B cell (primary cell): Measurements from ENCODE around the gene CTDP1. TPM values are rescaled to one million over a fixed set of nuclear protein-coding genes. Genes with fewer than 3 reads are reported as not detected.

Experiments used
- ATAC-seq: fragments of 200-7000 bp; cut with Tn5 transposase; one replicate; pipeline ENCODE4 v1.10.0; 2021; ENCODE audit warnings: low read depth, mild to moderate bottlenecking, moderate number of reproducible peaks, moderate library complexity
- CTCF ChIA-PET: fragments of 350-600 bp; sonication (Branson Sonifier 250); formaldehyde crosslinking; loops from one replicate; lab custom pipeline; 2021; ENCODE audit warnings: antibody characterized with exemption, inconsistent platforms; lab: Charles Lee
- POLR2A ChIA-PET: fragments of 350-600 bp; sonication (Branson Sonifier 250); formaldehyde crosslinking; loops from one replicate; lab custom pipeline; 2021; ENCODE audit warnings: antibody characterized with exemption; lab: Charles Lee
- DNase-seq: peaks from one replicate; pipeline ENCODE4 v3.0.0; 2013
- H2AFZ ChIP-seq: 2 replicates; pipeline ENCODE4 v1.6.1; 2012; ENCODE audit warnings: mild to moderate bottlenecking, low read depth, low read length; ENCODE audit not compliant: insufficient read depth, poor library complexity, severe bottlenecking
- H3K27ac ChIP-seq, 2 donors: 1 replicate in 1 of 2; 2 replicates in 1 of 2; pipeline ENCODE4 v1.5.1; 2012 to 2013; ENCODE audit warnings: low read length in 2 of 2, mild to moderate bottlenecking in 2 of 2, moderate library complexity in 1 of 2
- H3K27me3 ChIP-seq, 4 experiments: fragments of 200-600 bp in 1 of 4; sonication (generic) in 1 of 4; replicated peaks in 1 of 4; 1 replicate in 2 of 4; 2 replicates in 2 of 4; pipeline versions ENCODE4 v1.6.1 to v1.7.0; 2013 to 2016; ENCODE audit warnings: low read length in 3 of 4, mild to moderate bottlenecking in 2 of 4, mixed read lengths in 1 of 4, moderate library complexity in 1 of 4; ENCODE audit not compliant: insufficient read depth in 4 of 4, control insufficient read depth in 3 of 4; ENCODE audit errors: control extremely low read depth in 1 of 4
- H3K36me3 ChIP-seq, 2 experiments: replicated peaks in 1 of 2; 1 replicate in 1 of 2; 2 replicates in 1 of 2; pipeline versions ENCODE4 v1.6.1 to v1.7.1; 2013; ENCODE audit warnings: low read length in 1 of 2; ENCODE audit not compliant: insufficient read depth in 2 of 2, control insufficient read depth in 1 of 2; ENCODE audit errors: control extremely low read depth in 1 of 2, extremely low read depth in 1 of 2
- H3K4me1 ChIP-seq, 2 donors: fragments of 200-600 bp in 1 of 2; sonication (generic) in 1 of 2; 1 replicate in 1 of 2; 2 replicates in 1 of 2; pipeline versions ENCODE4 v1.5.1 to v1.6.1; 2013 to 2017; ENCODE audit warnings: low read length in 2 of 2; ENCODE audit not compliant: control insufficient read depth in 2 of 2, insufficient read depth in 2 of 2
- H3K4me2 ChIP-seq: replicated peaks from 2 replicates; pipeline ENCODE3; 2012; ENCODE audit warnings: mild to moderate bottlenecking, low read depth, low read length; ENCODE audit not compliant: poor library complexity, severe bottlenecking
- H3K4me3 ChIP-seq, 5 experiments: fragments of 200-600 bp in 1 of 5; sonication (generic) in 1 of 5; 1 replicate in 3 of 5; 2 replicates in 2 of 5; pipeline versions ENCODE4 v1.5.1 to v1.7.0; 2011 to 2016; ENCODE audit warnings: low read length in 4 of 5, mild to moderate bottlenecking in 4 of 5, low read depth in 2 of 5, control low read depth in 1 of 5, moderate library complexity in 1 of 5; ENCODE audit not compliant: insufficient read depth in 1 of 5; ENCODE audit errors: control extremely low read depth in 1 of 5, extremely low read depth in 1 of 5
- H3K79me2 ChIP-seq: fragments of 200-600 bp; sonication (generic); one replicate; pipeline ENCODE4 v1.6.0; 2016; ENCODE audit warnings: low read length; ENCODE audit not compliant: control insufficient read depth, insufficient read depth
- H3K9ac ChIP-seq: fragments of 200-600 bp; sonication (generic); 2 replicates; pipeline ENCODE4 v1.6.1; 2017; ENCODE audit warnings: mild to moderate bottlenecking, low read length, moderate library complexity
- H3K9me3 ChIP-seq, 3 donors: one replicate each; pipeline versions ENCODE4 v1.6.1 to v1.7.1; 2013; ENCODE audit warnings: low read length in 2 of 3; ENCODE audit not compliant: control insufficient read depth in 2 of 3, insufficient read depth in 1 of 3; ENCODE audit errors: control extremely low read depth in 1 of 3
- H4K20me1 ChIP-seq: 2 replicates; pipeline ENCODE4 v1.6.0; 2012; ENCODE audit warnings: mild to moderate bottlenecking, low read length; ENCODE audit not compliant: insufficient read depth, control insufficient read depth, poor library complexity, severe bottlenecking
- H3K27ac Mint-ChIP-seq: one replicate; pipeline ENCODE4 v1.8.0; 2021; ENCODE audit warnings: mixed read lengths
- H3K27me3 Mint-ChIP-seq: one replicate; pipeline ENCODE4 v1.8.0; 2021; ENCODE audit warnings: mixed read lengths
- H3K4me1 Mint-ChIP-seq: one replicate; pipeline ENCODE4 v1.8.0; 2021; ENCODE audit warnings: mixed read lengths
- H3K4me3 Mint-ChIP-seq: one replicate; pipeline ENCODE4 v1.8.0; 2021; ENCODE audit warnings: mixed read lengths
- H3K9me3 Mint-ChIP-seq: one replicate; pipeline ENCODE4 v1.8.0; 2022; ENCODE audit warnings: mixed read lengths; ENCODE audit not compliant: insufficient read depth
- CTCF ChIP-seq: fragments of 200-600 bp; IDR thresholded peaks from one replicate; pipeline ENCODE4 v1.8.0; 2022; ENCODE audit warnings: antibody characterized with exemption, mild to moderate bottlenecking
- EZH2 ChIP-seq: IDR thresholded peaks from 2 replicates; pipeline ENCODE4 v1.6.1; 2012; ENCODE audit warnings: borderline replicate concordance, low read depth, mild to moderate bottlenecking, moderate library complexity, low read length; ENCODE audit not compliant: insufficient read depth, poor library complexity, severe bottlenecking
- WGBS: methylation state at CpG from one replicate; pipeline ENCODE4 v1.1.5; 2013; ENCODE audit warnings: missing lambda C conversion rate; ENCODE audit not compliant: insufficient coverage; 5-methylcytosine and 5-hydroxymethylcytosine counted together
- intact Hi-C: fragments of 100-400 bp; cut with micrococcal nuclease; formaldehyde crosslinking; loops from one replicate; pipeline ENCODE4 v1.10.0; 2022
- polyA plus RNA-seq: library from polyadenylated mRNA; depleted of rRNA; stranded (reverse); fragments of >200 nt; gene quantifications from 2 replicates; pipeline ENCODE4 v1.2.3, GENCODE V29; 2012
- total RNA-seq, 2 donors: library from RNA; stranded (reverse); fragments of 120-200 nt in 1 of 2; gene quantifications; 1 replicate in 1 of 2; 2 replicates in 1 of 2; pipeline versions ENCODE4 v1.2.3 to v1.2.4, GENCODE V29; 2013 to 2022

The CTDP1 gene
- total and polyA plus RNA-seq, 2 donors (not counting 1 experiment from before 2014, with no cell fraction given), result 14.3 to 33.3 TPM

- Histone ChIP-seq H3K27me3 (peaks cover 0 to 7% (median 0%) of the 10 kb centered on the region in 4 experiments), H3K27ac (no peak overlapping the region), H3K4me2 (no peak overlapping the region), H3K9me3 (peaks cover 0 to 28% (median 10%) of the 10 kb centered on the region in 3 donors), H4K20me1 (no peaks in the 10 kb centered on the region), H3K9ac (no peak overlapping the region), H2AFZ (no peak overlapping the region), H3K36me3 (no peaks in the 10 kb centered on the region), H3K4me1 (no peaks in the 10 kb centered on the region), H3K79me2 (no peaks in the 10 kb centered on the region), H3K4me3 (no peak overlapping the region)
- no peaks in the 10 kb centered on the region for H3K4me1 Mint-ChIP-seq
- POLR2A ChIA-PET, result no interaction called here
- intact Hi-C loops, result no loop called here
- H3K4me3 Mint-ChIP-seq, result no peak overlapping the region
- ATAC-seq, result no peak
- peaks cover 11% of the 10 kb centered on the region for H3K27me3 Mint-ChIP-seq
- WGBS, result 90% methylated on average over 9 of the region's 11 CpGs
- no peak for DNase-seq
- H3K27ac Mint-ChIP-seq, result no peak overlapping the region
- peaks cover 2% of the 10 kb centered on the region for H3K9me3 Mint-ChIP-seq
- TF ChIP-seq EZH2, result no peak
- TF ChIP-seq CTCF, result no peak
- CTCF ChIA-PET, result no interaction called here
These were observed 90.9 kb downstream of the CTDP1 start for GRCh38 chr18:79770501-79770815.

- Histone ChIP-seq H3K9ac (no peak overlapping the region), H3K4me3 (no peak overlapping the region), H3K27me3 (peaks cover 0 to 7% (median 0%) of the 10 kb centered on the region in 4 experiments), H3K36me3 (no peaks in the 10 kb centered on the region), H3K79me2 (no peaks in the 10 kb centered on the region), H4K20me1 (no peaks in the 10 kb centered on the region), H3K4me2 (no peak overlapping the region), H2AFZ (no peak overlapping the region), H3K4me1 (no peaks in the 10 kb centered on the region), H3K9me3 (peaks cover 0 to 28% (median 10%) of the 10 kb centered on the region in 3 donors), H3K27ac (no peak overlapping the region)
- Mint-ChIP-seq H3K4me1 (no peaks in the 10 kb centered on the region), H3K4me3 (no peak overlapping the region), H3K9me3 (peaks cover 2% of the 10 kb centered on the region), H3K27ac (no peak overlapping the region), H3K27me3 (peaks cover 11% of the 10 kb centered on the region)
- 87% methylated on average over 5 of the region's 24 CpGs for whole genome bisulfite sequencing
- TF ChIP-seq EZH2 (no peak), CTCF (no peak)
- intact Hi-C loops, result no loop called here
- DNase-seq, result no peak
- ChIA-PET CTCF (no interaction called here), POLR2A (no interaction called here)
- ATAC-seq, result no peak
These were observed 91.2 kb downstream of the CTDP1 start for GRCh38 chr18:79770826-79771225.
